DMS53 treated with DMSO at 0.1 percent for 48 hours (cell line): ENCODE data around the gene RPL19.
"Not testable (repeated sequence)": the region's sequence is repeated elsewhere in the genome, so short reads cannot be mapped to it uniquely, and the experiment has no call there.

Source experiments
- DNase-seq: peaks from one replicate; lab custom pipeline; 2025; ENCODE audit not compliant: unreplicated experiment; lab: John Stamatoyannopoulos, UW

RPL19 gene

GRCh38 chr17:39200070-39200879 is at the start of gene RPL19:
Gene RPL19 (plus strand): TSS chr17:39200283. CDS start chr17:39200345, 62 bp downstream.
- no peak for DNase-seq

- no peak for DNase-seq
Observed at GRCh38 chr17:39150795-39151149, 49.3 kb upstream of the RPL19 start.

- no peak for DNase-seq
Observed at GRCh38 chr17:39151150-39151942, 48.7 kb upstream of the RPL19 start, which contains the start of gene PLXDC1. Gene PLXDC1 (minus strand): TSS chr17:39151637. CDS start chr17:39151437, 200 bp downstream.

GRCh38 chr17:39151943-39152818 is 47.9 kb upstream of the RPL19 start:
- DNase-seq, result peak; percentile 62

GRCh38 chr17:39153599-39154051 is 46.5 kb upstream of the RPL19 start:
- DNase-seq, result peak; percentile 69

GRCh38 chr17:39155654-39156053 is 44.4 kb upstream of the RPL19 start:
- DNase-seq, result no peak

GRCh38 chr17:39156491-39156890 is 43.6 kb upstream of the RPL19 start:
- no peak for DNase-seq

GRCh38 chr17:39158623-39159022 is 41.5 kb upstream of the RPL19 start:
- DNase-seq, result no peak

- DNase-seq, result no peak
Observed at GRCh38 chr17:39161962-39162361, 38.1 kb upstream of the RPL19 start.

GRCh38 chr17:39164675-39165143 is 35.4 kb upstream of the RPL19 start:
- peak; percentile 38 for DNase-seq

- no peak for DNase-seq
Observed at GRCh38 chr17:39165178-39165840, 34.8 kb upstream of the RPL19 start.

- DNase-seq, result no peak
Observed at GRCh38 chr17:39165841-39166349, 34.2 kb upstream of the RPL19 start, which contains the start of gene ARL5C. Gene ARL5C (minus strand): TSS chr17:39166161. CDS start chr17:39165760, 401 bp downstream.

GRCh38 chr17:39166437-39167335 is 33.4 kb upstream of the RPL19 start:
- DNase-seq, result no peak

- no peak for DNase-seq
Observed at GRCh38 chr17:39167476-39167875, 32.6 kb upstream of the RPL19 start.

GRCh38 chr17:39168503-39168902 is 31.6 kb upstream of the RPL19 start:
- not testable (repeated sequence) for DNase-seq

- DNase-seq, result no peak
Observed at GRCh38 chr17:39169101-39169500, 31.0 kb upstream of the RPL19 start.

GRCh38 chr17:39169518-39169917 is 30.6 kb upstream of the RPL19 start:
- no peak for DNase-seq

GRCh38 chr17:39170109-39170508 is 30.0 kb upstream of the RPL19 start:
- DNase-seq, result no peak

GRCh38 chr17:39170558-39170957 is 29.5 kb upstream of the RPL19 start:
- DNase-seq, result no peak
